ENCODE results near the gene CREG2. TPM values are rescaled to one million over a fixed set of nuclear protein-coding genes. Genes with fewer than 3 reads are reported as not detected.

Gene CREG2
- total RNA-seq, 3 donors from 2014 or later (not counting 1 experiment from before 2014, with no cell fraction given) = not detected

DNA sequence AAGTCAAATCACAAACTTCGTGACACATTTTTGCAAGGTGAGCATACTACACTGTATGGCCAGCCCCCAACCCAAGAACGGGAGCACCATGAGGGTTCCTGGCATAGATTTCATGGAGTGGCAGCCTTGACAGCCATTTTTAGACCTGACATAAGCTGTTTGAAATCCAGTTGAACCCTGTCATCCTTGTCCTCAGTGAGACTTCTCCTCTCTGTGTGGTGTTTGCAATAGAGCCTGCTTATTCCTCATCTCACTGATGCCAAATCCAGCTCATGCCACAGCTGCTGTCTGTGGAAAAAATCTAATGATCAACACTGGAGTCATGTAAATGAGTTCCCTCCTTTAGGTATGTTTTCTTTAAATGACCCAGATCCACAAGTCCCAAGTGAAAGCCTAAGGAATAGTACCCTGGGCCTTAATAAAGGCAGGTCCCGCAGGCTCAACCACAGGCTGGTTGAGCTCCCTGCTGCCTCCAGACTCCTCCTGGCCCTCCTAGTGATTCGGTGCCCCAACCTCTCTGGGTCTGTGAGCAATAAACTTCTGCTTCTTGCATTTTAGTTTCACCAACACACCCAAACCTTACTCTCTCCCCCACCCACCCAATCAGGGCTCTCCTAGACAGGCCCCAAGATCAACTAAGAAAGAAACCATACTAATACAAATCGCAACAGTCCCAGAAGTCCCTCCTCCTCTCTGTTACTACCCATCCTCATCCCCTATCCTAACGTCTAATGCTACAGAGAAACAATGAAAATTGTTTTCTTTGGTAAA is 8.4 kb upstream of the CREG2 start:
- no peak for ATAC-seq
- Mint-ChIP-seq H3K27ac (no peak overlapping the region), H3K27me3 (ENCODE audit: low read depth in 2 of 2) (peaks cover 16 to 18% of the 10 kb centered on the region in 2 donors), H3K4me1 (no peaks in the 10 kb centered on the region), H3K4me3 (no peak overlapping the region), H3K36me3 (no peaks in the 10 kb centered on the region), H3K9me3 (no peaks in the 10 kb centered on the region)
- WGBS (ENCODE audit: insufficient coverage) = 83% methylated on average over 6 of the region's 6 CpGs
- no peaks in the 10 kb centered on the region for H3K27me3 ChIP-seq (ENCODE audit: control insufficient read depth, insufficient read depth, low read length)
- TF ChIP-seq, protein P1, sequence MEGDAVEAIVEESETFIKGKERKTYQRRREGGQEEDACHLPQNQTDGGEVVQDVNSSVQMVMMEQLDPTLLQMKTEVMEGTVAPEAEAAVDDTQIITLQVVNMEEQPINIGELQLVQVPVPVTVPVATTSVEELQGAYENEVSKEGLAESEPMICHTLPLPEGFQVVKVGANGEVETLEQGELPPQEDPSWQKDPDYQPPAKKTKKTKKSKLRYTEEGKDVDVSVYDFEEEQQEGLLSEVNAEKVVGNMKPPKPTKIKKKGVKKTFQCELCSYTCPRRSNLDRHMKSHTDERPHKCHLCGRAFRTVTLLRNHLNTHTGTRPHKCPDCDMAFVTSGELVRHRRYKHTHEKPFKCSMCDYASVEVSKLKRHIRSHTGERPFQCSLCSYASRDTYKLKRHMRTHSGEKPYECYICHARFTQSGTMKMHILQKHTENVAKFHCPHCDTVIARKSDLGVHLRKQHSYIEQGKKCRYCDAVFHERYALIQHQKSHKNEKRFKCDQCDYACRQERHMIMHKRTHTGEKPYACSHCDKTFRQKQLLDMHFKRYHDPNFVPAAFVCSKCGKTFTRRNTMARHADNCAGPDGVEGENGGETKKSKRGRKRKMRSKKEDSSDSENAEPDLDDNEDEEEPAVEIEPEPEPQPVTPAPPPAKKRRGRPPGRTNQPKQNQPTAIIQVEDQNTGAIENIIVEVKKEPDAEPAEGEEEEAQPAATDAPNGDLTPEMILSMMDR (IDR thresholded peaks at IDR 0.05) = no peak
- intact Hi-C loops (cut with micrococcal nuclease) = no loop called here
- no peak overlapping the region for H3K27ac ChIP-seq (ENCODE audit: low read length)
- H3K9me3 ChIP-seq (ENCODE audit: control insufficient read depth, insufficient read depth, low read length) = no peaks in the 10 kb centered on the region
- DNase-seq = no peak
- peaks cover 7% of the 10 kb centered on the region for H3K4me1 ChIP-seq (ENCODE audit: control insufficient read depth, insufficient read depth, low read length)
- no peaks in the 10 kb centered on the region for H3K36me3 ChIP-seq (ENCODE audit: control insufficient read depth, insufficient read depth, low read length)
- H3K4me3 ChIP-seq (ENCODE audit: low read length) = no peak overlapping the region

DNA sequence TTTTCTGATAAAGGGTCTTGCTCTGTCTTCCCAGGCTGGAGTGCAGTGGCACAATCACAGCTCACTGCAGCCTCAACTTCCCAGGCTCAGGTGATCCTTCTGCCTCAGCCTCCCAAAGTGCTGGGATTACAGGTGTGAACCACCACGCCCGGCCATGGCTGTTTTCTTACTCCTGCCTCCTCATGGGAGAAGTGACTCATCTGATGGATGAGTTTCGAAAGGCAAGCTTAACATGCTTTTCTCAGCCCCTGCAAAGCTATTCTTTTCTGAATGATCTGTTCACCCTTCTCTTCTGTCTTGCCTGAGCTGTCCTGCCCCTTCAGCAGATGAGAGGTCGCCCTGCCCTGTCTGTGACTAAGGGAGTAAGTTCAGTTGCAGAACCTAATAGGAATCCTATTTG is 929 bp upstream of the CREG2 start:
- no peak for DNase-seq
- H3K9me3 Mint-ChIP-seq = no peaks in the 10 kb centered on the region
- TF ChIP-seq, protein P1 (IDR thresholded peaks at IDR 0.05) = no peak

DNA sequence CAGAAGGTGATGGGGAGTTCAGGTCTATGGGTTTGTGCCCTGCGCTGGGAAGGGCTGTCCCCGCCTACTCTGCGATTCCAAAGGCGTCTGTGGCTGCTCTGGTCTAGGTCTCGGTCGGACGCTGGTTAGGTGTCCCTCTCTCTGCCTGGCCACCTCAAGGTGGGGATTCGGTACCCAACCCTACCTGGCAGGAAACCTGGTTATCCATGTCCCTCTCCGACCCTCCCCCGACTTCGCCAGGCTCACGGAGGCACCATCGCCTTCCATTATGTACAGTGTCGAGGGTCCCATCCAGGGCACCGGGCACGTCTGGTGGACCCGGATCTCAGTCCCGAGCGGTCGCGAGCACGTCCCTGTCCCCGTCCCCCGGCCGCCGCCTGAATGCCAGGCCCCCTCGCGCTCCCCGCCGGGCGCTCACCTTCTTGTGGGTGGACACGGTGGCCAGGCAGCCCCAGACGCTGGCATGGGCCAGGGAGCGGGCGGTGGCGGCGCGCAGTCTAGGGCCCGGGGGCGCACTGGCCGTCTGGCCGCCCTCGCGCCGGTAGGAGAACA is 628 bp downstream of the CREG2 start:
- no peaks in the 10 kb centered on the region for H3K36me3 ChIP-seq (ENCODE audit: control insufficient read depth, insufficient read depth, low read length)
- Mint-ChIP-seq H3K36me3 (no peaks in the 10 kb centered on the region), H3K4me3 (peak overlapping the region; percentile 65), H3K27me3 (ENCODE audit: low read depth in 2 of 2) (peaks cover 32 to 72% of the 10 kb centered on the region in 2 donors), H3K9me3 (no peaks in the 10 kb centered on the region), H3K27ac (no peak overlapping the region), H3K4me1 (peaks cover 5 to 6% of the 10 kb centered on the region in 2 donors)
- no peak overlapping the region for H3K4me3 ChIP-seq (ENCODE audit: low read length)
- WGBS (ENCODE audit: insufficient coverage) = 3% methylated on average over 45 of the region's 45 CpGs
- ATAC-seq = peak in 2 of 3 donors; percentile 6 to 7
- H3K27me3 ChIP-seq (ENCODE audit: control insufficient read depth, insufficient read depth, low read length) = peaks cover 24% of the 10 kb centered on the region
- H3K4me1 ChIP-seq (ENCODE audit: control insufficient read depth, insufficient read depth, low read length) = peaks cover 10% of the 10 kb centered on the region
- TF ChIP-seq, protein P1 (IDR thresholded peaks at IDR 0.05) = no peak
- H3K27ac ChIP-seq (ENCODE audit: low read length) = no peak overlapping the region
- no peaks in the 10 kb centered on the region for H3K9me3 ChIP-seq (ENCODE audit: control insufficient read depth, insufficient read depth, low read length)
- DNase-seq = no peak
- intact Hi-C loops (cut with micrococcal nuclease) = no loop called here

More for the DNA sequence above, 929 bp upstream of the CREG2 start:
- H3K36me3 ChIP-seq (ENCODE audit: control insufficient read depth, insufficient read depth, low read length) = no peaks in the 10 kb centered on the region
- WGBS (ENCODE audit: insufficient coverage) = 64% methylated on average over 4 of the region's 4 CpGs
- no peak overlapping the region for H3K27ac Mint-ChIP-seq
- peaks cover 5 to 6% of the 10 kb centered on the region in 2 donors for H3K4me1 Mint-ChIP-seq
- no peak overlapping the region for H3K27ac ChIP-seq (ENCODE audit: low read length)
- H3K36me3 Mint-ChIP-seq = no peaks in the 10 kb centered on the region
- intact Hi-C loops (cut with micrococcal nuclease) = no loop called here
- H3K9me3 ChIP-seq (ENCODE audit: control insufficient read depth, insufficient read depth, low read length) = no peaks in the 10 kb centered on the region
- peaks cover 10% of the 10 kb centered on the region for H3K4me1 ChIP-seq (ENCODE audit: control insufficient read depth, insufficient read depth, low read length)
- H3K27me3 ChIP-seq (ENCODE audit: control insufficient read depth, insufficient read depth, low read length) = peaks cover 24% of the 10 kb centered on the region
- no peak overlapping the region for H3K4me3 ChIP-seq (ENCODE audit: low read length)
- H3K4me3 Mint-ChIP-seq = peak overlapping the region; percentile 80
- ATAC-seq = no peak
- H3K27me3 Mint-ChIP-seq (ENCODE audit: low read depth in 2 of 2) = peaks cover 34 to 65% of the 10 kb centered on the region in 2 donors

All from natural killer cell (primary cell).